ENCODE measurements around the gene CD320.
A peak's percentile ranks its signal among the peaks of the same experiment; 100 is the strongest.

GRCh38 chr19:8342684-8343482 is 34.7 kb upstream of the CD320 start, which contains the start of gene KANK3:
- TF ChIP-seq POLR2A (IDR thresholded peaks at IDR 0.05), result peak; percentile 67 to 82
- TF ChIP-seq, protein P1, sequence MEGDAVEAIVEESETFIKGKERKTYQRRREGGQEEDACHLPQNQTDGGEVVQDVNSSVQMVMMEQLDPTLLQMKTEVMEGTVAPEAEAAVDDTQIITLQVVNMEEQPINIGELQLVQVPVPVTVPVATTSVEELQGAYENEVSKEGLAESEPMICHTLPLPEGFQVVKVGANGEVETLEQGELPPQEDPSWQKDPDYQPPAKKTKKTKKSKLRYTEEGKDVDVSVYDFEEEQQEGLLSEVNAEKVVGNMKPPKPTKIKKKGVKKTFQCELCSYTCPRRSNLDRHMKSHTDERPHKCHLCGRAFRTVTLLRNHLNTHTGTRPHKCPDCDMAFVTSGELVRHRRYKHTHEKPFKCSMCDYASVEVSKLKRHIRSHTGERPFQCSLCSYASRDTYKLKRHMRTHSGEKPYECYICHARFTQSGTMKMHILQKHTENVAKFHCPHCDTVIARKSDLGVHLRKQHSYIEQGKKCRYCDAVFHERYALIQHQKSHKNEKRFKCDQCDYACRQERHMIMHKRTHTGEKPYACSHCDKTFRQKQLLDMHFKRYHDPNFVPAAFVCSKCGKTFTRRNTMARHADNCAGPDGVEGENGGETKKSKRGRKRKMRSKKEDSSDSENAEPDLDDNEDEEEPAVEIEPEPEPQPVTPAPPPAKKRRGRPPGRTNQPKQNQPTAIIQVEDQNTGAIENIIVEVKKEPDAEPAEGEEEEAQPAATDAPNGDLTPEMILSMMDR (IDR thresholded peaks at IDR 0.05 in 4 of 5, conservative IDR thresholded peaks at IDR 0.05 in 1 of 5), result no peak

Data from gastrocnemius medialis (tissue), 4 donors.